ENCODE measurements around the gene BOLA3.

GRCh38 chr2:74194799-74195198 is 47.1 kb upstream of the BOLA3 start:
- no peak for TF ChIP-seq POLR2A (IDR thresholded peaks at IDR 0.05; ENCODE audit: low read depth, low read length)
- TF ChIP-seq CTCF (IDR thresholded peaks at IDR 0.05 in 2 of 3, conservative IDR thresholded peaks at IDR 0.05 in 1 of 3; ENCODE audit: control insufficient read depth in 2 of 3, extremely low read depth in 1 of 3, insufficient read depth in 1 of 3, low read depth in 3 of 3, low read length in 3 of 3), result no peak
- no peak for TF ChIP-seq SUZ12 (IDR thresholded peaks at IDR 0.05; ENCODE audit: unreplicated experiment)
- no peak for TF ChIP-seq ZNF274 (IDR thresholded peaks at IDR 0.05; ENCODE audit: insufficient read depth, insufficient read length)
- TF ChIP-seq POLR2AphosphoS5 (IDR thresholded peaks at IDR 0.05; ENCODE audit: low read length), result no peak
- TF ChIP-seq DPF2 (IDR thresholded peaks at IDR 0.05), result no peak
- TF ChIP-seq ZNF207 (IDR thresholded peaks at IDR 0.05; ENCODE audit: borderline replicate concordance), result no peak
- no peak for TF ChIP-seq EP300 (IDR thresholded peaks at IDR 0.05; ENCODE audit: borderline replicate concordance in 1 of 2, control insufficient read depth in 1 of 2, low read depth in 2 of 2, low read length in 2 of 2)
- TF ChIP-seq ZBTB33 (IDR thresholded peaks at IDR 0.05), result no peak
- no peak for TF ChIP-seq YY1 (IDR thresholded peaks at IDR 0.05; ENCODE audit: low read depth, low read length)
- no peak for TF ChIP-seq TBL1XR1 (IDR thresholded peaks at IDR 0.05; ENCODE audit: low read depth, low read length)
